Measurements from ENCODE around the gene C17orf107. TPM values are rescaled to one million over a fixed set of nuclear protein-coding genes. Genes with fewer than 3 reads are reported as not detected.
A peak's percentile ranks its signal among the peaks of the same experiment; 100 is the strongest.

The C17orf107 gene
- total and polyA plus RNA-seq, 9 of the 15 experiments (the other 6 are each of a cell fraction or from before 2014, with no cell fraction given), result 0.05 to 0.29 (median 0.07) TPM; not detected in 4

DNA sequence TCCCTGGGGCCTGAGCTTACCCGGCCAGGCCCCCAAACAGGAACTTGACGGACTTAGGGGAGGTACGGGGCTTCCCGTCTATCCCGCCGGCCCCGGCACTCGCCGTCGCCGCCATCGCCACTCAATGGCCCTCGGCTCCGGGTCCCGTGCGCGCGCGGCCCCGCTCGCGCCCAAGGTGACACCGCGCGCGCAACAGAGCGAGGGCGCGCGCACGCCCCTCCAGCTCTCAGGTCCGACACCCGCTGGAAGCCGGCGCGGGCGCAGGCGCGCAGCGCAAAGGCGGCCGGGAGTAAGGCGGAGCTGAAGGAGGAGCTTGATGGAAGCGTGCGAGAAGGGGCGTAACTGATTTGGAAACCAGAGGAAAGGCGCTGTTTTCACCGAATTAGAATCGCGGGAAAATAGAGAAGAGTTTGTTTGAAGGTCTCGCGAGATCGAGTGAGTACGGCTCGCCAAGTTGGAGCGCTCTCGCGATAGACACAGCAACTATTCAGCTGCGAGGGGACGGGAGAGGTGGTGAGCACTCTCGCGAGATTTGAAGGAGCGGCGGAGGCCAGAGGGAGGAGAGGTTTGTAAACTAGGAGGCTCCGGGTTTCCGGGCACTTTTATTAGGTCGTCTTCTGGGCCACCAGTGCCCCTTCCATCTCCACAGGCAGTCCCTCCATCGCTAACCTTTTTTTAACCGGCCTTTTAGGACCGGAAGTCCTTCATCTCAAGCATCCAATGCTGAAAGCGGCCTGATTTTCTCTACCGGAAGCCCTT, 40.6 kb downstream of the C17orf107 start, which contains the start of the genes RNF167 and SLC25A11 (continued):
- TF ChIP-seq CCNT2 (IDR thresholded peaks at IDR 0.05; ENCODE audit: borderline replicate concordance, extremely low read depth, insufficient read length, low read depth, low read length) (peak; percentile 71), HDAC2 (IDR thresholded peaks at IDR 0.05) (no peak), TARDBP (IDR thresholded peaks at IDR 0.05) (0 out of 2 replicates have a peak, but pooled peaks have one; percentile 19), RB1 (IDR thresholded peaks at IDR 0.05; ENCODE audit: low read depth) (peak; percentile 80), ESRRA (IDR thresholded peaks at IDR 0.05; ENCODE audit: borderline replicate concordance, low read depth) (peak; percentile 96), ZNF551 (CRISPR knock-in tag; IDR thresholded peaks at IDR 0.05) (no peak), ZNF740 (CRISPR knock-in tag; IDR thresholded peaks at IDR 0.05) (0 out of 2 replicates have a peak, but pooled peaks have one; percentile 33), ZNF740 (tag; IDR thresholded peaks at IDR 0.05) (no peak), FIP1L1 (IDR thresholded peaks at IDR 0.05; ENCODE audit: low read depth, low read length, poor library complexity, severe bottlenecking) (peak; percentile 28), SIN3A (IDR thresholded peaks at IDR 0.05; ENCODE audit: borderline replicate concordance in 2 of 2, control insufficient read depth in 1 of 2, low read depth in 2 of 2, low read length in 2 of 2) (peak; percentile 52 to 86; a peak in 2 of 4 replicates), ZMIZ1 (IDR thresholded peaks at IDR 0.05; ENCODE audit: low read depth in 2 of 2, low read length in 2 of 2) (peak in 1 of 2 experiments; percentile 32; a peak in 1 of 4 replicates), NRF1 (conservative IDR thresholded peaks at IDR 0.05 in 1 of 2, IDR thresholded peaks at IDR 0.05 in 1 of 2) (peak; percentile 97), TCF3 (CRISPR knock-in tag; IDR thresholded peaks at IDR 0.05) (no peak), ARID3A (IDR thresholded peaks at IDR 0.05; ENCODE audit: borderline replicate concordance, low read depth, low read length) (no peak), NR4A1 (CRISPR knock-in tag; IDR thresholded peaks at IDR 0.05) (no peak), NR4A1 (tag; IDR thresholded peaks at IDR 0.05) (0 out of 2 replicates have a peak, but pooled peaks have one; percentile 63), RBFOX2 (IDR thresholded peaks at IDR 0.05; ENCODE audit: low read depth, low read length) (peak; percentile 94), TAL1 (IDR thresholded peaks at IDR 0.05) (no peak), PTBP1 (IDR thresholded peaks at IDR 0.05; ENCODE audit: low read depth, low read length) (no peak)
- TF ChIP-seq, protein P1, sequence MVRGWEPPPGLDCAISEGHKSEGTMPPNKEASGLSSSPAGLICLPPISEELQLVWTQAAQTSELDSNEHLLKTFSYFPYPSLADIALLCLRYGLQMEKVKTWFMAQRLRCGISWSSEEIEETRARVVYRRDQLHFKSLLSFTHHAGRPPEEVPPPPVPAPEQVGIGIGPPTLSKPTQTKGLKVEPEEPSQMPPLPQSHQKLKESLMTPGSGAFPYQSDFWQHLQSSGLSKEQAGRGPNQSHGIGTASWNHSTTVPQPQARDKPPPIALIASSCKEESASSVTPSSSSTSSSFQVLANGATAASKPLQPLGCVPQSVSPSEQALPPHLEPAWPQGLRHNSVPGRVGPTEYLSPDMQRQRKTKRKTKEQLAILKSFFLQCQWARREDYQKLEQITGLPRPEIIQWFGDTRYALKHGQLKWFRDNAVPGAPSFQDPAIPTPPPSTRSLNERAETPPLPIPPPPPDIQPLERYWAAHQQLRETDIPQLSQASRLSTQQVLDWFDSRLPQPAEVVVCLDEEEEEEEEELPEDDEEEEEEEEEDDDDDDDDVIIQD (CRISPR knock-in tag; IDR thresholded peaks at IDR 0.05), result no peak
